Measurements from ENCODE around the gene FGF22. TPM values are rescaled to one million over a fixed set of nuclear protein-coding genes. Genes with fewer than 3 reads are reported as not detected.

Gene FGF22
- total and polyA plus RNA-seq, 2 experiments from 2014 or later = 0.70 TPM; not detected in 1

GRCh38 chr19:674282-675151 lies 34.8 kb downstream of the FGF22 start:
- no peak overlapping the region for H3K4me2 ChIP-seq
- peaks cover 24% of the 10 kb centered on the region for H3K79me2 ChIP-seq
- peaks cover 36% of the 10 kb centered on the region for H3K4me1 ChIP-seq (ENCODE audit: insufficient read depth)
- no peaks in the 10 kb centered on the region for H3K36me3 ChIP-seq (replicated peaks; ENCODE audit: insufficient read depth, low read depth)
- WGBS (ENCODE audit: low lambda C conversion rate, missing lambda C conversion rate) = 88% methylated on average over 27 of the region's 38 CpGs
- no peaks in the 10 kb centered on the region for H3K27me3 ChIP-seq
- no peak overlapping the region for H3K4me3 ChIP-seq
- no peaks in the 10 kb centered on the region for H3K9me3 ChIP-seq (ENCODE audit: low read depth)
- no peaks in the 10 kb centered on the region for H4K20me1 ChIP-seq (ENCODE audit: insufficient read depth, poor library complexity, severe bottlenecking)
- TF ChIP-seq EZH2 (IDR thresholded peaks at IDR 0.05; ENCODE audit: borderline replicate concordance) (no peak), CTCF (IDR thresholded peaks at IDR 0.05; ENCODE audit: poor library complexity) (no peak), EZH2phosphoT487 (IDR thresholded peaks at IDR 0.05; ENCODE audit: low read depth, severe bottlenecking, unreplicated experiment) (no peak)
- peak overlapping the region; percentile 99 for H3K27ac ChIP-seq
- no peaks in the 10 kb centered on the region for H3K9me2 ChIP-seq (replicated peaks; ENCODE audit: insufficient read depth)
- no peak overlapping the region for H2AFZ ChIP-seq
- peak; percentile 8 for DNase-seq (ENCODE audit: low spot score)

GRCh38 chr19:676007-676338 lies 36.3 kb downstream of the FGF22 start:
- H3K27me3 ChIP-seq = no peaks in the 10 kb centered on the region
- DNase-seq (ENCODE audit: low spot score) = no peak
- H3K27ac ChIP-seq = peak overlapping the region; percentile 99
- H3K36me3 ChIP-seq (replicated peaks; ENCODE audit: insufficient read depth, low read depth) = no peaks in the 10 kb centered on the region
- no peak overlapping the region for H2AFZ ChIP-seq
- WGBS (ENCODE audit: low lambda C conversion rate, missing lambda C conversion rate) = 80% methylated on average over 2 of the region's 31 CpGs
- H3K9me2 ChIP-seq (replicated peaks; ENCODE audit: insufficient read depth) = no peaks in the 10 kb centered on the region
- peaks cover 37% of the 10 kb centered on the region for H3K4me1 ChIP-seq (ENCODE audit: insufficient read depth)
- H3K9me3 ChIP-seq (ENCODE audit: low read depth) = no peaks in the 10 kb centered on the region
- peaks cover 25% of the 10 kb centered on the region for H3K79me2 ChIP-seq
- no peak overlapping the region for H3K4me3 ChIP-seq
- TF ChIP-seq EZH2 (IDR thresholded peaks at IDR 0.05; ENCODE audit: borderline replicate concordance) = no peak
- no peak for TF ChIP-seq CTCF (IDR thresholded peaks at IDR 0.05; ENCODE audit: poor library complexity)
- TF ChIP-seq EZH2phosphoT487 (IDR thresholded peaks at IDR 0.05; ENCODE audit: low read depth, severe bottlenecking, unreplicated experiment) = no peak
- peak overlapping the region; percentile 97 for H3K4me2 ChIP-seq
- H4K20me1 ChIP-seq (ENCODE audit: insufficient read depth, poor library complexity, severe bottlenecking) = no peaks in the 10 kb centered on the region

GRCh38 chr19:676339-677105 lies 36.8 kb downstream of the FGF22 start, which contains the start of gene FSTL3:
TSS of gene FSTL3 (plus strand) at chr19:676392. CDS start at chr19:676424, 32 bp downstream.
- H3K79me2 ChIP-seq = peaks cover 25% of the 10 kb centered on the region
- no peak for TF ChIP-seq EZH2 (IDR thresholded peaks at IDR 0.05; ENCODE audit: borderline replicate concordance)
- H4K20me1 ChIP-seq (ENCODE audit: insufficient read depth, poor library complexity, severe bottlenecking) = no peaks in the 10 kb centered on the region
- H3K4me1 ChIP-seq (ENCODE audit: insufficient read depth) = peaks cover 37% of the 10 kb centered on the region
- H3K27ac ChIP-seq = peak within 1 kb of the TSS; percentile 99
- H3K4me2 ChIP-seq = peak within 1 kb of the TSS; percentile 97
- 11% methylated on average over 38 of the region's 63 CpGs for WGBS (ENCODE audit: low lambda C conversion rate, missing lambda C conversion rate)
- peak within 1 kb of the TSS; percentile 67 for H3K4me3 ChIP-seq
- peak; percentile 77 for DNase-seq (ENCODE audit: low spot score)
- H3K27me3 ChIP-seq = no peaks in the 10 kb centered on the region
- H2AFZ ChIP-seq = no peak within 1 kb of the TSS
- no peaks in the 10 kb centered on the region for H3K9me2 ChIP-seq (replicated peaks; ENCODE audit: insufficient read depth)
- no peaks in the 10 kb centered on the region for H3K9me3 ChIP-seq (ENCODE audit: low read depth)
- H3K36me3 ChIP-seq (replicated peaks; ENCODE audit: insufficient read depth, low read depth) = no peaks in the 10 kb centered on the region

- no peak for TF ChIP-seq EZH2 (IDR thresholded peaks at IDR 0.05; ENCODE audit: borderline replicate concordance)
- TF ChIP-seq EZH2phosphoT487 (IDR thresholded peaks at IDR 0.05; ENCODE audit: low read depth, severe bottlenecking, unreplicated experiment) = no peak
- no peak for TF ChIP-seq CTCF (IDR thresholded peaks at IDR 0.05; ENCODE audit: poor library complexity)
- H4K20me1 ChIP-seq (ENCODE audit: insufficient read depth, poor library complexity, severe bottlenecking) = no peaks in the 10 kb centered on the region
- H3K4me2 ChIP-seq = peak overlapping the region; percentile 97
- no peaks in the 10 kb centered on the region for H3K9me2 ChIP-seq (replicated peaks; ENCODE audit: insufficient read depth)
- DNase-seq (ENCODE audit: low spot score) = peak; percentile 85
- 20% methylated on average over 12 of the region's 15 CpGs for WGBS (ENCODE audit: low lambda C conversion rate, missing lambda C conversion rate)
- no peaks in the 10 kb centered on the region for H3K9me3 ChIP-seq (ENCODE audit: low read depth)
- H3K27ac ChIP-seq = peak overlapping the region; percentile 99
- peaks cover 25% of the 10 kb centered on the region for H3K79me2 ChIP-seq
- peaks cover 37% of the 10 kb centered on the region for H3K4me1 ChIP-seq (ENCODE audit: insufficient read depth)
- no peaks in the 10 kb centered on the region for H3K36me3 ChIP-seq (replicated peaks; ENCODE audit: insufficient read depth, low read depth)
- H3K4me3 ChIP-seq = peak overlapping the region; percentile 67
- no peaks in the 10 kb centered on the region for H3K27me3 ChIP-seq
- no peak overlapping the region for H2AFZ ChIP-seq
Measured at GRCh38 chr19:677201-677600, 37.5 kb downstream of the FGF22 start.
